Activated T-cell treated with anti-CD3 and anti-CD28 coated beads for 48 hours (primary cell): ENCODE data around the gene SLC35F3.
"Not testable (repeated sequence)": the region's sequence is repeated elsewhere in the genome, so short reads cannot be mapped to it uniquely, and the experiment has no call there.

Source experiments
- DNase-seq: peaks from one replicate; pipeline ENCODE4 v3.0.0-alpha.2; 2020; ENCODE audit warnings: low read depth

Gene SLC35F3

DNA sequence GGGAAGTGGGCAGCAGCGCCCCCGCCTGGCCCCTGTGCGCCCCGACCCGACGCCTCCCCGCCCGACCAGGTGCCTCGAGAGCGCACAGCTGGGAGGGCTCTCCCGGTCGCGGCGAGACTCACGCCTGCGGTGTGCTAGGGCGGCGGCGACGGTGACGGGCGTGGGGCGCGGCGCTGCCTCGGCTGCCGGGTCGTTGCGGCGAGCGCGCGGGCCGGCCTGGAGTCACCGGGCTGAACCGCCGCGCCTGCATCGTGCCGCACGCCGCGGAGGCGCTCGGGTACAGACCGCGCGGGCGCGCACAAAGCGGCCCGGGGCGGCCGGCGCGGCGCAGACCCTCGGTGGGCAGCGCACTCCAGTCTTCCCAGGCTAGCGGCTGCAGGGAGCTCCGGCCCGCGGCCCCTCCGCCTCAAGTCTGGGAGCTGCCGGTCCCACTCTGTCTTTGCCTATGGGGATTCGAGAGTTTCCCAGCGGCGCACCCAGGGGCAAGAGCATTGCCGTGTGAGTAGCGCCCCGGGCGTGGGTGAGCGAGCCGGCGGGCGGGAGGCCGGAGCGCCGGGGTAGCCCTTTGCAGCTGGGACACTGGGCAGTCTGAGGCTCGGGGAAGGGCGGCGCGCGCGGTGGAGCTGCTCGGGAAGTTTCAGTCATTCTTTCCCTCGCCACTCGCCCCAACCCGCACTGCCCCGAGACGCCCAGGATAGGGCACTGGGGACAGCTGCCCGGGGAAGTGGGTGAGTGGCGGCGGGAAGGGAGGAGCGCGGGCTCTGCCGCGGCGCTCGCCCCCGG is at the start of gene SLC35F3:
TSS of gene SLC35F3 (plus strand) at position 44 of the 783 bp plus-strand sequence.
- DNase-seq, result peak; percentile 36

GRCh38 chr1:233859446-233859845 is 45.0 kb upstream of the SLC35F3 start:
- no peak for DNase-seq

GRCh38 chr1:233863901-233864545 is 40.5 kb upstream of the SLC35F3 start:
- no peak for DNase-seq

- DNase-seq, result no peak
These were observed 39.9 kb upstream of the SLC35F3 start for GRCh38 chr1:233864578-233864977.

- no peak for DNase-seq
These were observed 39.3 kb upstream of the SLC35F3 start for GRCh38 chr1:233865216-233865615.

- no peak for DNase-seq
These were observed 38.6 kb upstream of the SLC35F3 start for GRCh38 chr1:233865902-233866301.

DNA sequence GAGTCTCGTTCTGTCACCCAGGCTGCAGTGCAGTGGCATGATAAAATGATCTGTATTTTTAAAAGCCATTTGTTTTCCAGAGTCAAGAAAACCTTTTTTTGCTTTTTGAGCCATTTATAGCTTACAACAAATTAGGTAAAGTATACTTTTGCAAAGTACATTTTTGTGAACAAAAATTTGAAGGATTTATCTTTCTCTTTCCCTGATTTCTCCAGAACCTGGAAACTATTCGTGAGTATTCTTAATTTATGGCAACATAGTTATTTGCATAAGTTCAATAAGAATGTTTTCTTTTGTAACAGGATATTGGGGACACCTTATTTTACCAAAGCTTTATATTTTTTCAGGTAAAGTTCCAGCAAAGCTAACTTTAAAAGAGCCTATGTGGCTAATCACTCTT is 37.4 kb upstream of the SLC35F3 start:
- no peak for DNase-seq

GRCh38 chr1:233868461-233868860 is 36.0 kb upstream of the SLC35F3 start:
- no peak for DNase-seq

DNA sequence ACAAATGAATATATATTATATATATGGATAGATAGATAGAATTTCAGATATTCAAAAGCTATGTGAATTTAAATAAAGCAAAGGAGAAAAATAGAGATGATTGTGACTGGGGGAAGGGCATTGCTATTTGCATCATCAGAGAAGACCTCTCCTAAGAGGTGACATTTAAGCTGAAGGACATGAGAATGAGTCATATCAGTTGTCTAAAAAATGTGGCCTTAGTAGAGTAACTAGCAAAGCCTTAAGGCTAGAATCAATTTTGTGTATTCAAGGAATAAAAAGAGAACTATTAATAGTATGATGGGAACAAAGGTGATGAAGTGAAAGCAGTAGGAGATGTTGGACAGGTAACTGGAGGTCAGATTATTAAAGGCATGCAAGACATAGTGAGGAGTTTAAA is 34.8 kb upstream of the SLC35F3 start:
- no peak for DNase-seq

DNA sequence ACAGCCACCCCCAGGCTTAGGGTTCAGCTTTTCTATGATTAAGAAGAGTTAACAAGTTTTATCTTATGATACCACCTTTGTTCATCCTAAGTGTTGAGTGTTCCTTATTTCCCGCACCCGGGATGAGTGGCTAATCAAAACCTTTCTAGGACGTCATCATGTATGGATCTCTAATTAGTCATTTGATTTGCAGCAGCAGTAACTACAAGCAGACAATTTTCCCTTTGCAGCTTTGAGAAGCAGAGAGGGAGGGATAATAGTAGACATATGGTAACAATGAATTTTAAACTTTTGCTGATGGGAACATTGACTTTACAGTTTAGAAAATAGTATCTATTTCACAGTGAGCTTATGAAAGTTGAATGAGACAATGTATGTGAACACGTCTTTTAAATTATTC is 30.8 kb upstream of the SLC35F3 start:
- no peak for DNase-seq

GRCh38 chr1:233879841-233880240 is 24.6 kb upstream of the SLC35F3 start:
- no peak for DNase-seq

GRCh38 chr1:233883671-233884070 is 20.8 kb upstream of the SLC35F3 start:
- DNase-seq, result no peak

GRCh38 chr1:233884461-233885151 is 19.9 kb upstream of the SLC35F3 start:
- no peak for DNase-seq

DNA sequence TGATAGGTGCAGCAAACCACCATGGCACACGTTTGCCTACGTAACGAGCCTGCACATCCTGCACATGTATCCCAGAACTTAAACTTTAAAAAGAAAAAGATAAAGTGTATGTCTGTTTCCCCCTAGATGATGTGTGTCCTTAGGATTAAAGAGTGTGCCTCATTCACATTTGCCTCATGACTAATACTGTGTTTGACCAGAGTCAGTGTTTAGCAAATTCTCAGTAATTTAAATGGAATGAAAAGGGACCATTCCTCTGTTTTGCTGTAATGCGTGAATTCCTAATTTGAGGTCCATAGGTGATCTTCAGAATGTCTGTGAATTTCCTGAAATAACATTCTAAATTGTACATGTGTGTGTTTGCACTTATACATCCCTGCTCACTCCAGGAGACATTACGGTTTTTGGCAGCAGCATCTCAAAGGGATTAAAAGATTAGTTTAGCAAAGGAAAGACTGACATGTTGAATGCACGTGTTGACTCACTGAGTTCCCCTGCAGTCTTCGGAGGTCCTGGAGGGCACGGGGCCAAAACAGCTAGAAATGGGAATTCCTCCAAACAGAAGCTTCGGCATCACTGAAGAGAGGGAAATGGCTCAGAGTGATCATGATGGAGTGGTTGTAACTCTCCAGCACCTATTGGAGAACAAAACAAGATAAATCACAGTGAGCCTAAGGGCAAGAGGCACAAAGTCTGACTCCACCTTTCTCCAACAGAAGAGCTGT is 19.1 kb upstream of the SLC35F3 start:
- DNase-seq, result no peak

DNA sequence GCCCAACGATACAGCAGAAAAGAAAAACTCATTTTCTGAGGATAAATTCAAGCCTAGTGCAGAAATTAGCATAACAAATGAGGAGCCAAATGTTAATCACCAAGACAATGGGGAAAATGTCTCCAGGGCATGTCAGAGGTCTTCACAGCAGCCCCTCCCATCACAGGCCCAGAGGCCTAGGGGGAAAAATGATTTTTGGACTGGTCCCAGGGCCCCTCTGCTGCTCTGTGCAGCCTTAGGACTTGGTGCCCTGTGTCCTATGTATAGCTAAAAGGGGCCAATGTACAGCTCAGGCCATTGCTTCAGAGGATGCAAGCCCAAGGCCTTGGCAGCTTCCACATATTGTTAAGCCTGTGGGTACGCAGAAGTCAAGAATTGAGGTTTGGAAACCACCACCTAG is 13.3 kb upstream of the SLC35F3 start:
- DNase-seq, result not testable (repeated sequence)

DNA sequence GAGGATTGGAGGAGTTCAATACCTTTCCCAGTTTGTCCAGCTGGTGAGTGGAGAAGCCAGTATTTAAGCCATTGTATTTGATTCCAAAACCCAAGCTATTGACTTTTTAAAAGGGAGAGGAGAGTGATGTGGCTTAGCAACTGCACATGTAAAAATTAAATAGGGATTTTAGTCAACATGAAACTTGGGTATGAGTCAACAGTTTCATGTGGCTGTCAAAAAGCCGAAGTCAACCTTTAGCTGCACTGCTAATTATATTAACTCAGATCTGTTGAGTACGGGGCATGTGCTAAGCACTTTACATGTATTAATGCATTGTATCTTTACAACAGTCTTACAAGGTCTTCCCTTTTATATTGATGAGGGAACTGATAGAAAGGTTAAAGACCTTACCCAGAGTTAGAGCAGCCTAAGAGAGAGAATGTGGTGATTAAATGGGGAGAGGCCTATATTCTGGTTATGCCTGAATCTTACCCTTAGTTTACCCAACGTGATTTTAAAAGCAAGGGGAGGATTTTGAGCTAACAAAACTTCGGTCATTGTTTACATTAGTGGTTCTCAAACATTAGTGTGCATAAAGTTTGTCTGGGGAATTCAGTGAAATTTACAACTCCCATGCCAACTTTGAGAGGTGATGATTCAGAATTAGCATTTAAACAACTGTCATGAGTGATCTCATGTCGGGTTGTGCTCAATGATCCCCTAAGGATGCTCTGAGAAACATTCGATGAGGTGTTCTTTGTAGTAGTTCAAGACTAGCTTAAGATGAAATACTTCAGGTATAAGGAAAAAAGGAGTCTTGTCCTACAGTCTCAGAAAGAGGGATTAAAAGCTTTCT is 6.9 kb upstream of the SLC35F3 start:
- no peak for DNase-seq

- DNase-seq, result no peak
These were observed 3.0 kb upstream of the SLC35F3 start for GRCh38 chr1:233901495-233901894.

GRCh38 chr1:233905416-233906051 is 1.1 kb downstream of the SLC35F3 start:
- DNase-seq, result no peak

- DNase-seq, result no peak
These were observed 2.7 kb downstream of the SLC35F3 start for GRCh38 chr1:233907151-233907550.

DNA sequence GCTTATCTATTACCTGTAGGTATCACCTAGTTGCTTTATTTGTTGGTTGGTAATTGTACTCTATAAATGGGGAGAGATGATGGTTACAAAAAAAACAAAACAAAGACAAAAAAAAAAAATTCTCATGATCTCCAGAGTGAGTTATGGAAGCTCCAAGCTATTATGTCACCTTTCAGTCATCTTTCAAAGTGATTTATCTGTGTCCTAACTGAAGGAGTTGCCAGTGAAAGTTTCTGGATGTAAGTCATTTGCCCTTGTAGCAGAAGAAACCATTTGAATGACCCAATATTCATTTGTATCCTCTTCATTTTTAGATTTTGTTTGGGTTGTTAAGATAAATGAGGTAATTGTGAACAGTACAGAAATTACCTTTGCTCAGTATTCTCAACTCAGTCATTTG is 3.6 kb downstream of the SLC35F3 start:
- no peak for DNase-seq

DNA sequence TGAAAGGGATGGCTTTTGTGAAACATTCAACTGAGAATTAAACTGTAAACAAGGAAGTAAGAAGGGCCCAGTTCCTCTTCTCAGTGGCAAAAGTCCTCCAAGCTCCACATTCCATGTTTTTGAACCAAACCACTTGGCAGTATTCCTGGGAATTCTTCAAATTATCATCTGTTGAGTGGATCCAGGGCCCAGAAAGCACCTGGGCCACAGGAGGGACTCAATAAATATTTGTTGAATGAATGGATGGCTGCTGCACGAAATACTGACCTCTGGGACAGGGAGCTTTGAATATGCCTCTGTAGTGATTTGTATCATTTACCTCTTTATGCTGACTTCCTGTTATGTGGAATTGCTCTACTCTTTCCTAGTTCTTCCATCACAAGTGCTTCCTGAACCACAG is 4.7 kb downstream of the SLC35F3 start:
- no peak for DNase-seq
